Gastroesophageal sphincter (tissue), 4 donors: ENCODE measurements around the gene SLPI. TPM values are rescaled to one million over a fixed set of nuclear protein-coding genes. Genes with fewer than 3 reads are reported as not detected.
A peak's percentile ranks its signal among the peaks of the same experiment; 100 is the strongest.

Experiments used
- ATAC-seq: fragments of 150-250 bp; one replicate; pipeline ENCODE4 v1.9.1; 2016; ENCODE audit warnings: mild to moderate bottlenecking, moderate library complexity
- H3K27ac ChIP-seq, 4 donors: fragments of 200-600 bp; sonication (generic) in 3 of 4; 1 replicate in 3 of 4; 2 replicates in 1 of 4; pipeline ENCODE4 v1.5.1; 2016 to 2019
- H3K27me3 ChIP-seq: fragments of 200-600 bp; sonication (generic); one replicate; pipeline ENCODE4 v1.5.1; 2019
- H3K36me3 ChIP-seq, 2 donors: fragments of 200-600 bp; sonication (generic); one replicate each; pipeline ENCODE4 v1.5.1; 2019; ENCODE audit warnings: control low read depth in 1 of 2
- H3K4me1 ChIP-seq, 3 donors: fragments of 200-600 bp; sonication (generic); 1 replicate in 2 of 3; 2 replicates in 1 of 3; pipeline ENCODE4 v1.5.1; 2016 to 2019; ENCODE audit warnings: control low read depth in 2 of 3
- H3K4me3 ChIP-seq, 2 donors: fragments of 200-600 bp; sonication (generic); one replicate each; pipeline ENCODE4 v1.5.1; 2019; ENCODE audit warnings: mild to moderate bottlenecking in 1 of 2, moderate library complexity in 1 of 2
- H3K9me3 ChIP-seq, 3 donors: fragments of 200-600 bp; sonication (generic); one replicate each; pipeline ENCODE4 v1.5.1; 2017 to 2019; ENCODE audit warnings: control low read depth in 2 of 3
- EP300 ChIP-seq: sonication (generic); formaldehyde crosslinking; IDR thresholded peaks from one replicate; pipeline ENCODE4 v1.6.1; 2017; ENCODE audit warnings: antibody characterized with exemption, mild to moderate bottlenecking
- POLR2A ChIP-seq, 2 donors: fragments of 450-650 bp; IDR thresholded peaks; one replicate each; pipeline ENCODE4 v1.6.1; 2017; ENCODE audit warnings: antibody characterized with exemption in 2 of 2, mild to moderate bottlenecking in 2 of 2, moderate library complexity in 1 of 2
- POLR2AphosphoS5 ChIP-seq: sonication (generic); formaldehyde crosslinking; IDR thresholded peaks from one replicate; pipeline ENCODE4 v1.6.1; 2017; ENCODE audit warnings: antibody characterized with exemption
- WGBS, 2 donors: methylation state at CpG; one replicate each; pipeline ENCODE4 v1.1.5; 2018; ENCODE audit warnings: low coverage in 1 of 2; 5-methylcytosine and 5-hydroxymethylcytosine counted together
- total RNA-seq, 4 donors: library from RNA; depleted of rRNA; stranded (reverse); fragments of >200 nt; gene quantifications; one replicate each; pipeline ENCODE4 v1.1.0, GENCODE V29; 2016
- TF ChIP-seq, protein P1 (sequence below), 4 experiments: fragments of 200-600 bp in 2 of 4; fragments of 450-650 bp in 2 of 4; sonication (generic) in 1 of 4; IDR thresholded peaks; one replicate each; pipeline ENCODE4 v1.5.1; 2017 to 2019; ENCODE audit warnings: antibody characterized with exemption in 4 of 4, mild to moderate bottlenecking in 2 of 4, moderate library complexity in 2 of 4

SLPI gene
- total RNA-seq, 4 donors from 2014 or later = 26.1 to 251 (median 56.5) TPM

DNA sequence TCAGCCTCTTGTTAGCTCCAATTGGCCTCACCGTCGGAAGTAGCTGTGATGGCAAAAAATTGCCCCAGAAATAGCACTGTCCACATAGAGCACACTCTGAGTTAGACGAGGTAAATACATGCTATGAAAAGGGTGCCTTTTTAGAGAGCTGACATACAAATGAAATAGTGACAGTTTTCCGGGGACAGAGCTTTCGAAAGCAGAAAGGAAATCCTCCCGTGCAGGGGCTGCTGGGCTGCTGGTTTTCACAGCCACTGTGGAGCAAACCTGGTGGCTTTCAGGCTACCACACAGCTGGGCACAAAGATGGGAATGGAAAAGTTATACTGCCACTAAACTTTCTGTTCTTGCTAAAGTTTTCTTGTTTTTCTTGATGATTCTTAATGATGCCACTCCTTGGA is 8.3 kb downstream of the SLPI start:
- Histone ChIP-seq H3K36me3 (no peaks in the 10 kb centered on the region), H3K27me3 (peaks cover 20% of the 10 kb centered on the region), H3K27ac (no peak overlapping the region), H3K4me1 (no peaks in the 10 kb centered on the region), H3K4me3 (no peak overlapping the region), H3K9me3 (no peaks in the 10 kb centered on the region)
- ATAC-seq = no peak
- WGBS, 2 donors = 41 to 49% methylated on average over 6 of the region's 6 CpGs
- TF ChIP-seq POLR2A (IDR thresholded peaks at IDR 0.05) (no peak), EP300 (no peak), POLR2AphosphoS5 (no peak)
- TF ChIP-seq, protein P1, sequence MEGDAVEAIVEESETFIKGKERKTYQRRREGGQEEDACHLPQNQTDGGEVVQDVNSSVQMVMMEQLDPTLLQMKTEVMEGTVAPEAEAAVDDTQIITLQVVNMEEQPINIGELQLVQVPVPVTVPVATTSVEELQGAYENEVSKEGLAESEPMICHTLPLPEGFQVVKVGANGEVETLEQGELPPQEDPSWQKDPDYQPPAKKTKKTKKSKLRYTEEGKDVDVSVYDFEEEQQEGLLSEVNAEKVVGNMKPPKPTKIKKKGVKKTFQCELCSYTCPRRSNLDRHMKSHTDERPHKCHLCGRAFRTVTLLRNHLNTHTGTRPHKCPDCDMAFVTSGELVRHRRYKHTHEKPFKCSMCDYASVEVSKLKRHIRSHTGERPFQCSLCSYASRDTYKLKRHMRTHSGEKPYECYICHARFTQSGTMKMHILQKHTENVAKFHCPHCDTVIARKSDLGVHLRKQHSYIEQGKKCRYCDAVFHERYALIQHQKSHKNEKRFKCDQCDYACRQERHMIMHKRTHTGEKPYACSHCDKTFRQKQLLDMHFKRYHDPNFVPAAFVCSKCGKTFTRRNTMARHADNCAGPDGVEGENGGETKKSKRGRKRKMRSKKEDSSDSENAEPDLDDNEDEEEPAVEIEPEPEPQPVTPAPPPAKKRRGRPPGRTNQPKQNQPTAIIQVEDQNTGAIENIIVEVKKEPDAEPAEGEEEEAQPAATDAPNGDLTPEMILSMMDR (IDR thresholded peaks at IDR 0.05) = no peak

DNA sequence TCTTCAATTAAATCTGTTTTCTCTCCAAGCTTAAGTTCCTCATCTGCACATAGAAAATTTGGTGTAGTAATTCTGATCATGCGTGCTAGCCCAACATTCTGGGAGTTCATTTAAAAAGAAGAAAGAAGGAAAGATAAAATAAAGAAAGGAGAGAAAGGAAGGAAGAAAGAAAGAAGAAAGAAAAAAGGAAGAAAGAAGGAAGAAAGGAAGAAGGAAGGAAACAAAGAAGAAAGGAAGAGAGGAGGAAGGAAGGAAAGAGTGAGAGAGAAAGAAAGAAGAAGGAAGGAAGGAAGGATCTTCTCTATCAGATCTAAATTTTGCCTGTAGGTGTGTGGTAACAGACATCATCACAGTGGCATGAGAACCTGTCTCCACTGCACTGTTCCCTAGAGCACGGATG is 16.2 kb downstream of the SLPI start:
- WGBS, 2 donors = 88% methylated on average over 2 of the region's 2 CpGs; no CpG with 5 or more reads in 1 of the 2 donors
- H3K27ac ChIP-seq = no peak overlapping the region
- H3K4me1 ChIP-seq = no peaks in the 10 kb centered on the region
- no peak for TF ChIP-seq POLR2A (IDR thresholded peaks at IDR 0.05)
- TF ChIP-seq POLR2AphosphoS5 = no peak
- no peak for TF ChIP-seq EP300
- TF ChIP-seq, protein P1 (IDR thresholded peaks at IDR 0.05) = no peak
- H3K27me3 ChIP-seq = peaks cover 39% of the 10 kb centered on the region
- H3K9me3 ChIP-seq = peaks cover 0 to 22% (median 0%) of the 10 kb centered on the region in 3 donors
- ATAC-seq = no peak
- H3K36me3 ChIP-seq = no peaks in the 10 kb centered on the region
- H3K4me3 ChIP-seq = no peak overlapping the region

DNA sequence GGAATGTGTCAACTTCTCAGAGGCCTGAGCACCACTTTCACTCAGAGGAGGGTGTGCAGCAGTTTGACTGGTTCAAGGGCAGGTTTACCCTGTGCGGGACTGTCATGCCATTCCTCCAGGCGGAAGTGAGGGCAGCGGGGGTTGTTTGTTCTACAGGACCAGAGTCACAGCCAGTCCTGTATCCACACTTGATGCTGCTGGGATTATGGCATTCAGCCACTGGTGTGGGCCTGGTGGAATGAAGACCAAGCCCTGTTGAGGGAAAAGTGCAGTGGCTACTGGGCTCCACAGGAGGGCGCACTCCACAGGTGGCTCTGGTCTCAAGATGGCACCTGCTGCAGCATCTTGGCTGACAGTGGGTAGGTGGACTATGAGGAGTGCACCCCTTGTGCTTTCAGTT is 18.4 kb downstream of the SLPI start:
- Histone ChIP-seq H3K27ac (no peak overlapping the region), H3K9me3 (peaks cover 0 to 22% (median 0%) of the 10 kb centered on the region in 3 donors), H3K4me1 (no peaks in the 10 kb centered on the region), H3K27me3 (peaks cover 47% of the 10 kb centered on the region), H3K4me3 (no peak overlapping the region), H3K36me3 (no peaks in the 10 kb centered on the region)
- WGBS, 2 donors = 70% methylated on average over 2 of the region's 4 CpGs; no CpG with 5 or more reads in 1 of the 2 donors
- TF ChIP-seq, protein P1 (IDR thresholded peaks at IDR 0.05) = peak in 1 of 4 experiments; percentile 28
- no peak for TF ChIP-seq EP300
- ATAC-seq = no peak

DNA sequence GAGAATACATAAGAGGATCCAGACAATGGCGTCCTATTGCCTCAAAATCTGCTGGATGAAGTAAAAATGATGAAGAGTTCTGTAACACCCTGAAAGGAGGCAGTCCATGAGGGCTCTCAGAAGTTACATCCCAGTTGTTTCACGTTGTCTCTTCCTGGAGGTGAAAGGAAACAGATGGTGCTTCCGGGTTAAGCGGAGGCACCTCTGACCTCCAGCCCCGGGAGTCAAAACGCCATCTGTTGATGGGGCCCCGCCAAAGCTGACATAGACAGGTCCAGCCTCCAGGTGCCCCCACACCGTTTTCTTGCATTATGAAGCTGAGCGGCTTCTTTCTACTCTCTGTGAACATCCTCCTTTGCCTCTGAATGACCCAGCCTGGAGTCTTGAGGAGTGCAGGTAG is 23.7 kb downstream of the SLPI start:
- H3K9me3 ChIP-seq = peaks cover 0 to 18% (median 0%) of the 10 kb centered on the region in 3 donors
- peaks cover 45% of the 10 kb centered on the region for H3K27me3 ChIP-seq
- H3K4me1 ChIP-seq = no peaks in the 10 kb centered on the region
- TF ChIP-seq POLR2AphosphoS5 = no peak
- TF ChIP-seq POLR2A (IDR thresholded peaks at IDR 0.05) = no peak
- TF ChIP-seq, protein P1 (IDR thresholded peaks at IDR 0.05) = no peak
- TF ChIP-seq EP300 = no peak
- H3K36me3 ChIP-seq = no peaks in the 10 kb centered on the region
- no peak overlapping the region for H3K4me3 ChIP-seq
- 53 to 83% methylated on average over 1 to 8 of the region's 9 CpGs for WGBS, 2 donors
- no peak for ATAC-seq
- H3K27ac ChIP-seq = no peak overlapping the region

DNA sequence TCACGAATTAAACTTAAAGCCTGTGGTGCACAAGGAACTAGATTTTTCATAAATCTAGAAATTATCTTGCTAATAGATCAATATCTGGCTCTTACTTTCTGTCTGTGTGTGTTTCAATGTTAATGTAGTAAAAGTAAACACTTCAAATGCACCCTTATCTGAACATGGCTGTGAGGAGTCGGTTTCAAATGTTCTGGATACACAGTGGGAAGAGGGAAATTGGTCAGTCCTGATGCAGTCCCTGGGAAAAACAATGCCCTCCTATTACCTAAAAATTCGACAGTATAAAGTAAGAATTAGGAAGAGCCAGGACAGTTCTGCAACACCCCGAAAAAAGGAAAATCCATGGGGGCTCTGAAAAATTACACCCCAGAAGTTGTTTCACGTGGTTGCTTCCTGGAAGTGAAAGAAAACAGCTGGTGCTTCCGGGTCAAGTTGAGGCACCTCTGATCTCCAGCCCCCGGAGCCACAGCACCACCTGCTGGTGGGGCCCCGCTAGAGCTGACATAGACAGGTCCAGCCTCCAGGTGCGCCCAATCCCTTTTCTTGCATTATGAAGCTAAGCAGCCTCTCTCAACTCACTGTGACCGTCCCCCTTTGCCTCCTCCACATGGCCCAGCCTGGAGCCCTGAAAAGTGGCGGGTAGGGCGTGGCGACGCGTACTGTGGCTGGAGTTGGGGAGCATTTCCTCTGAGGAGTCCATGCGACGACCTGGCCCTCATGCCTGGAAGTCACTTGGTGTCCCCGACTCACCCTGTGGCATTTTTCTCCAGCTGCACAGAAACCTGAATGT is 24.9 kb downstream of the SLPI start:
- H3K9me3 ChIP-seq = peaks cover 0 to 7% (median 0%) of the 10 kb centered on the region in 3 donors
- no peak for ATAC-seq
- WGBS, 2 donors = 50 to 62% methylated on average over 6 of the region's 18 CpGs
- TF ChIP-seq, protein P1 (IDR thresholded peaks at IDR 0.05) = peak in 1 of 4 experiments; percentile 17
- no peak for TF ChIP-seq POLR2A (IDR thresholded peaks at IDR 0.05)
- H3K27ac ChIP-seq = no peak overlapping the region
- peaks cover 36% of the 10 kb centered on the region for H3K27me3 ChIP-seq
- no peaks in the 10 kb centered on the region for H3K36me3 ChIP-seq
- no peak overlapping the region for H3K4me3 ChIP-seq
- no peaks in the 10 kb centered on the region for H3K4me1 ChIP-seq
